Measurements from ENCODE around the gene ROBO4.

Gene ROBO4

DNA sequence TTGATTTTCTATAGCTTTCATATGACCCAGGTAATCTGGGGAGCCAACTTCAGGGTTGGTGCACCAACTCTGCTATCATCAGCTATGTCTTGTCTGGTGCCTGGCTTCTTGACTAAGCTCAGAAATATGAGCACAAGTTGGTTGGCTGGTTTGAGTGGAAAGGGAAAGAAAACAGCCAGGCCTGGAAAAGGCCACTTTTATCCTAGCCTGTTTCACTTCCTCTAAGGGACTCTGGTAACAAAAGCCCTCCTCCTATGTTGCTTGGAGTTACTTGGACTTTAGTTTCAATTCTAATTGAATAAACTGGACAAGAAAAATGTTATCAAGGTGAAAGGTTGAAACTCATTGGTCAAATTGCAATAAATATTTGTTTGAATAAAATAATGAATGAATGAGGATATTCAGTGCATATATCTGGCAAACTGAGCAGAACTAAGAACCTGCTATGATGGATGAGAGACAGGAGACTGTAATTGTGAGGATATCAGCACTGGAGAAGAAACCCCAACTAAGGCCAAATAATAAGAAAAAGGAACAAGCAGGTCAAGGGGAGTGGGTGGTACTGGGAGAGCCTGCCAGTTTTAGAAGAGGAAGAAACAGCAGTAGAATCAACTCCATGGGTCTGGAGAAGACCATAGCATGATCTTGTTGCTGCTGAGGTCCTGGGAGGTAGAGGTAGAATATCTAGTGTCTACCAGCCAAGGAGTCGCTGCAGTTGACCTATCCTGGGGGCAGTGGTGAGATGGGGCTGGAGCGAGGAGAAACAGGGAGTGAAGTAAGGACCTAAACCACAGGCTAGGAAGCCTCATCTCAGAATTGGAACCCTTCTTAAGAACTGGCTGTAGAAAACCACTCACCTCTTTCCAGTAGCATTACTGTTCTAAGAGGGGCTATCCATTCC, 8.2 kb downstream of the ROBO4 start:
- DNase-seq (ENCODE audit: low read depth), result no peak

DNA sequence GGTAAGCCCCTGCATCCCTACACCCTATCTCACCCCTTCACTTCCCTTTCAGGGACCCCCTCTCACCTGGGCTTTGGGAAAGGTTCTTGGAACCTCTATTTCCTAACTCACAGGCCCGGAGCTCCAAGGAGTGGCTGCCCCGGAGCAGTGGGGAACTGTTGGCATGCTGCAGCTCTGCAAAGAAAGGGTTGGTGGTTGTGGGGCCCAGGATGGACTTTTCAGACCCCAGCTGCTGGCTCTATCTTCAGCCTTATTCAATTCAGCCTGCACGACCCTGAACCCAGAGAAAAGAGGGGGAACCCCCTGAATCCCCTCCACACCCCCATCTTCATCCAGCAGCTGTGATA, 10.0 kb downstream of the ROBO4 start:
- no peak for DNase-seq (ENCODE audit: low read depth)

DNA sequence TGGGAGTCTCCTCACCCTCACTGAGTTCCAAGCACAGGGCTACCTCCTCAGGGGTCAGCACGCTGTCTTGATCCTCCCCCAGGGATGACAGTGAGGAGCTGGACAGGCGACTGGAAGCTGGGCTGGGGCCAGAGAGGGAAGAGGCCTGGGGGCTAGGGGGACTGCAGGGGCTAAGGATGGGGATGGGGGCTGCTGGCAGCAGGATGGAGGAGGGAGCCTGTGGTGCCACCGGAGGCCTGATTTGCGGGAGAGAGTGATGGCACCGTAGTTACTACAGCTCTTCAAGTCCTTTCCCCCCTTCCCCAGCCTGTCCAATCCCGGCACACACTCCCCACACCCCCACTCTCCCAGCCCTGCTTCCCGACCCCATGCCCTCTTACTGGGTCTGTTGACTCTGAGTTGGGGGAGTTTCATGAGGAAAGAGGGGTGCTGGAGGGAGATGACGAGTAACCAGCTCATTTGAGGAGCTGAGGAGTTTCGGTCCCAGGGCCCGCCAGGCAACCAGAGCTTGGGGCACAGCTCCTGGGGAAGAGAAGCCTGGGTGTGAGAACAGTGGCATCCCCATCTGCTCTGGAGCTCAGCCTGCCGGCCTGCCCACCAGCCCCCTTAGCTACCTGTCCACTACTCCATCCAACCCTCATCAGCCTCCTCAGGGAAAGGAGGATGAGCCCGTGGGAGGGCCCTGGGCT, 10.5 kb downstream of the ROBO4 start:
- no peak for DNase-seq (ENCODE audit: low read depth)

DNA sequence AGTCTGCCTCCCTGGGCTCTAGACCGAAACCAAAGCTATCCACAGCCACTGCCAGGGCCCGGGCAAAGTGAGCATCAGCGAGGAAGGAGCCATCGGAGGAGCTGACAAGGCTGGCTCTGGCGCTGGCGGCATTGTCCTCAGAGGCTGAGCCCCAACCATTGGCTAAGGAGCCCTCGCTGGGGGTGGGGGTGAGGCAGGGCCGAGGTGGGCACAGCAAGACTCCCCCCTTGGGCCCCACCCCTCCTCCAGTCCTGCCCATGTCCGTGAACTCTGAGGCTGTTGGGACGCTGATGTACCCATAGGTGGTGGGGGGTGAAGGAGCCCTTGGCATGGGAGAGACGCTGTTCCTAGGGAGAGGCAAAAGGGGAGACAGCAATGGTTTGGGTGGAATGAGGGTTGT, 11.2 kb downstream of the ROBO4 start:
- no peak for DNase-seq (ENCODE audit: low read depth)

DNA sequence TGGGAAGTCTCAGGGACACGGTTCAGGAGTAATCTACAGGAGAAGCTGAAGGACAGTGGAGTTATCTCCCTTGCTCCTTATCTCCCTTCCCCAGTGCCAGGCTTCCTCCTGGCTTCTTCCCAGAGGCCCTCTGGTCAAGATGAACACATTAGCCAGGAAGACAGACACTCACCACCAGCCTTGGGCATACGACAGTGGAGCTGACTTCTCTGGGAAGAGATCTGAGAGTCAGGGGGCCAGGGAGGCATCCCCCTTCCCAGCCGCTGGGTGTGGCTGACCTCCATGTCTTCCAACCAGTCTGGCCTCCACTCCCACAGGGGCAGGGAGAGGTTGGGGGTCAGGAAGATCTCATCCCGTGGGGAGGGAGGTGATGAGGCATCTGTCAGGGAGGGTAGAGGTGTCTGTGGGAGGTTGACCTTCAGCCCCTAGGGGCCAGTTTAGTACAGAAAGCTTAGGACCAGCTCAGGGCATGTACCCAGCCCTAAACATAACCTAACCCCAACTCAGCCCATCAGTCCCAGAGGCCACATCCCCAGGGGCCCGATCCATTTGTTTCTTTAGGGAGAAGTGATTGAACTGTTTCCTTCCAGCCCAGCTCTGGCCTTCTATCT, 12.7 kb downstream of the ROBO4 start:
- DNase-seq (ENCODE audit: low read depth), result no peak

DNA sequence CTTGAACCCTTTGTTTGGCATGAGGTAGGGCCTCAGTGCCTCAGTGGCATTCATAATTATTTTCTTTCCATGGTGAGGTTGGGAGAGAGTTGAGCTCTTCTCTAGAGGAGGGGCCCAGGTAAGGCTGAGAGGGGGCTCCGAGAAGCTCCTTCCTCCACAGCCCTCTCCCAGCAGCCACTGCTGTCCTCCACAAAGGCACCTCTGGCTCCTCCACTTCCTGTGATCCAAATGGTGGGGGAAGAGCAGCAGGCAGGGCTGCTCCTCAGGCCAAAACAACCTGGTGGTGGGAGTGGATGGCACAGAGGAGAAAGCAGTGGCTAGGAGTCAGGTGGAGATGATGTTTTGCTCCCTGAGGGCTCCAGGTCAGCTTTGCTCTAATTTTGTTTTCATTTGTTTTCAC, 13.3 kb downstream of the ROBO4 start:
- no peak for DNase-seq (ENCODE audit: low read depth)

DNA sequence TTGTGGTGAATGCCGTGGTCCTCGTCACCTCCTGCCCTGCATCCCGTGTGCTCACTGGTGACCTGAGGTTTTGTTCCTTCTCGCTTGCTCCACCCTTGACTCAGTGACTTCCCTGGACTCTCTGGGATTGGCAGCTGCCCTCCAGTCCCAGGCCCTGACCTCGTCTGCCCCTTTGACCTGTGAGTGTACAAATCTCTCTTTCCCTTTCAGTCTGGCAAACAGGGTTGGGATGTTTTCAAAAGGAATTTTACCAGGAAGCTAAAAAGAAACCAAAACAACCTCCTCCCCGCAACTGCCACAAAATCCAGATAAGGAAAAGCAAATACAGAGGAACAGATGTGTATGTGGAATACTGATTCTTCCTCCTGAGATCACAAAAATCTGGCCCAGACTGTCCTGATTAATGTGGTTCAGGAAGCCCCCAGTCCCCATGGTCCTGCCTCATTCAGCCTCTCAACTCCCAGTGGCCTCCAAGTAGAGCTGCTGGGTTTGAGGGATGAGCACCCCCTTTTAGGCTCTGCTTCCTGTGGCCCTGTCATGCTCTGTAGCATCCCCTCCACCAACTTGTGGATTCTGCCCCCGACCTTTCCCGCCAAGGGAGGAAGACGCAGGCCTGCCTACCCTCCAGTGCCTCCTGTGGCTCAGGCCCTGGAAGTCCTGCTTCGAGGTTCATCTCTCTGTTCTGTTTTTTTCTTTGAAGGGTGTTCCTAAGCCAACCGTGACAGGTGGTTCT, 15.2 kb downstream of the ROBO4 start:
- no peak for DNase-seq (ENCODE audit: low read depth)

DNA sequence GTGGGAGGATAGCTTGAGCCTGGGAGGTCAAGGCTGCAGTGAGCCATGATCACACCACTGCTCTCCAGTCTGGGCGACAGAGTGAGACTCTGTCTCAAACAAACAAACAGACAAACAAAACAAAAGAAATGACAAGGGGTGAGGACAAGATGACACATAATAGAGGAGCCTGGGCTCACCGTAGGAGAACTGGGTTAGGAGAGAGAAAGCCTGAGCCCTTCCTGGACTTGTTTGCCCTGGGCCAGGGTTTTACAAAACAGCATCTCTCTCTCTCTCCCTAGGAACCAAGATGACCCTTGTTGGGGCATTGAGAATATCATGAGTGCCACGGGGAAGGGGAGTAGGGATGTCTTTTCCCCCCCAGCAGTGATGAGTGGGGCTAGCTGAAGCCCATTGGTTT, 16.7 kb downstream of the ROBO4 start:
- no peak for DNase-seq (ENCODE audit: low read depth)

DNA sequence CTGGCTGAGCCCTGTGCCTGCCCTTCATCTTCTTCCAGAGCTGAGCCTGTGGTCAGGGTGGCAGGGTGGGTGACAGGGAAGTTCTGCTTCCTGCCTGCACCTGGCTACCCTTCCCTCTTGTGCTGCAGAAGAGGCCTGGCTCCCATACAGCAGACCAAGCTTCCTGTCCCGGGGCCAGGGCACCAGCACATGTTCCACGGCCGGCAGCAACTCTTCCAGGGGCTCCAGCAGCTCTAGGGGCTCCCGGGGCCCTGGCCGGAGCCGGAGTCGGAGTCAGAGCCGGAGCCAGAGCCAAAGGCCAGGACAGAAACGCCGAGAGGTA, 17.4 kb downstream of the ROBO4 start:
- no peak for DNase-seq (ENCODE audit: low read depth)

DNA sequence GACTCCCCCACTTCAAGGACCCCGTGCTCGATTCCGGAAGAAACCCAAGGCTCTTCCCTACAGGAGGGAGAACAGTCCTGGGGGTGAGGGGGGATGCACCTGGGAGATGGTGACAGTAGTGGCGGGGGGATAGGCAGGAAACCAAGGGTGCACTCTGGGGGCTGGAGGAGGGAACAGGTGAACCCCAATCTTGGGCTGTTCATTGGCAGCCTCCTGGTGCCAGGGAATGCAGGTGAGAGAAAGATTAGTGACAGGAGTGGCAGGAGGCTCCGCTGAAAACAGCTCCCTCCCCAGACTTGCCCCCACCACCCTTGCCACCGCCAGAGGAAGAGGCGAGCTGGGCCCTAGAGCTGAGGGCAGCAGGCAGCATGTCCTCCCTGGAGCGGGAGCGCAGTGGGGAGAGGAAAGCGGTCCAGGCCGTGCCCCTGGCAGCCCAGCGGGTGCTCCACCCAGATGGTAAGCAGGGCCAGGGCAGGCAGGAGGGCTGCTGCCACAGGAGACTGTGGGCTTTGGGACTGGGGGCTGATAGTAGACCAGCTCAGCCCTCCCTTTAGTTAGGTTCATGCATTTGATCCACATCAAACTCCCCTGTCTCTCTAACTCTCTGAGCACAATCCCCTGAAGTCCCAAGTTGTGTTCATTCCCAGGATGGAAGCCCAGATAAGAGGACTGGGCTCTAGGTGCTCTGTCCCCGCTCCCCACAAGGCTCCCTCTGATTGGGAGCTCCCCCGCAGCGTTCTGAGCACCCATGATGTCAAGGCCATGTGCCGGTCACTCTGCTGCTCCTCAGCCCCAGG, 18.0 kb downstream of the ROBO4 start:
- DNase-seq (ENCODE audit: low read depth), result no peak

DNA sequence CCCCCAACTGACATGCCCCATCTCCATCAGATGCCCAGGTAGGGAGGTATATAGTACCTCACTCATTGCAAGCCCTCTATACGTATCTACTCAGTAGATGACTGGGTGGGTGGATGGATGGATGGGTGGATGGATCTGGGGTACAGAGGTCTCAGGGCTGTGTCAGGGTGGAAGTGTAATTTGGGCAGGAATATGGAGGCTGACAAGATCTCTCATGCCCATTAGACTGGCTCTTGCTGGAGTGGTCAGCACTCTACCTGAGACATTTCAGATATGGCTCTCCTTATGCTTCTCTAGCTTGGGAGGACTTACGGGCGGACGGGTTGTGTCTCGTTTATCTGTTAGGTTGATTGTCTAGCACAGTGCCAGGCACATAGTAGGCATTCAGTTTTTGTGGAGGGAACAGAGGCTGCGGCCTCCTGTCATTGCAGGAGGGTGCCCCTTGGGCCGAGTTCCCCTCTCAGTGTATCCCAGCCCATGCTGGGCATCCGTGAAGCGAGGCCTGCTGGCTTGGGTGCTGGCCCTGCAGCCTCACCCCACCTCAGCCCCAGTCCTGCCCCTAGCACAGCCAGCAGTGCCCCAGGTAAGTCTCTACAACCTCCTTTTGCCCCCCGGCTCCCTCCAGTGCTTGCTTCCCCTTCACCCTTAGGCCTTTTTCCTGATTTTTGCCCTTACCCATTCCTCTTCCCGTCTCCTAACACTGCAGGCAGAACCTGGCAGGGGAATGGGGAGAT, 18.7 kb downstream of the ROBO4 start:
- DNase-seq (ENCODE audit: low read depth), result no peak

DNA sequence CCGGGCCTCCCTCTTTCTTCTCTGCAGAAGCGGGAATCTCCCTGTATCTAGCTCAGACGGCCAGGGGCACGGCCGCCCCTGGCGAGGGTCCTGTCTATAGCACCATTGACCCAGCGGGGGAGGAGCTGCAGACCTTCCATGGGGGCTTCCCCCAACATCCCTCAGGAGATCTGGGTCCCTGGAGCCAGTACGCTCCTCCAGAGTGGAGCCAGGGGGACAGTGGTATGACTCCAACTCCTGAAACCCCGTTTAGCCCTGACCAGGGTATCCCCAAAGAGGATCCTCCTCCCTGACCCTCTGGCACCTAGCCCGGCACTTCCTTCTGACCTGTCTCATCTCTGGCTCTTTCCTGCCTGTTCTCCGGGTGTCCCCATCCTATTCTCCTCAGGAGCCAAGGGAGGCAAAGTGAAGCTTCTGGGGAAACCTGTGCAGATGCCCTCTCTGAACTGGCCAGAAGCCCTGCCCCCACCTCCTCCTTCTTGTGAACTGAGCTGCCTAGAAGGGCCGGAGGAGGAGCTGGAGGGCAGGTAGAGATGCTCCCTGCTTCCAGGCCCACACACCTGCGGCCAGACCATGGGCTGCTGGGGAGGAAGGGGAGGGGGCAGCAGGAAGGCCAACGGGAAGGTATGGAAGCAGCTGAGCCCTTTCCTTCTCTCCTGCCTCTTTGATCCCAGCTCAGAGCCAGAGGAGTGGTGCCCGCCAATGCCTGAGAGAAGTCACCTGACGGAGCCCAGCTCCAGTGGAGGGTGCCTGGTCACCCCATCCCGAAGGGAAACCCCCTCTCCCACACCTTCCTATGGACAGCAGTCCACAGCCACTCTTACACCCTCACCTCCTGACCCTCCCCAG, 19.5 kb downstream of the ROBO4 start:
- DNase-seq (ENCODE audit: low read depth), result no peak

DNA sequence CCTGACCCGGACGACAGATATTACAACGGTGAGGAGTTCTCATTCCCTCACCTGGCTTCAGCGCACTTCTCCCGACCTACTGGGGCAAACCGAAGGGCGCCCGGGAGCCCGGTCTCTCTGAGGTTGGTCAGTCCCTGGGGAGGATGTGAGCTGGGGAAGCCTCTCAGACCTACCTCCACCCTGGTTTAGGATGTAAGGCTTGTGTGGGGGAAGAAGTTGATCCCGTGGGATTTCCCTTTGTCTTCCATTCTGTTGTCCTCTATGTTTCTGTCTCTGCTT, 20.1 kb downstream of the ROBO4 start:
- no peak for DNase-seq (ENCODE audit: low read depth)

DNA sequence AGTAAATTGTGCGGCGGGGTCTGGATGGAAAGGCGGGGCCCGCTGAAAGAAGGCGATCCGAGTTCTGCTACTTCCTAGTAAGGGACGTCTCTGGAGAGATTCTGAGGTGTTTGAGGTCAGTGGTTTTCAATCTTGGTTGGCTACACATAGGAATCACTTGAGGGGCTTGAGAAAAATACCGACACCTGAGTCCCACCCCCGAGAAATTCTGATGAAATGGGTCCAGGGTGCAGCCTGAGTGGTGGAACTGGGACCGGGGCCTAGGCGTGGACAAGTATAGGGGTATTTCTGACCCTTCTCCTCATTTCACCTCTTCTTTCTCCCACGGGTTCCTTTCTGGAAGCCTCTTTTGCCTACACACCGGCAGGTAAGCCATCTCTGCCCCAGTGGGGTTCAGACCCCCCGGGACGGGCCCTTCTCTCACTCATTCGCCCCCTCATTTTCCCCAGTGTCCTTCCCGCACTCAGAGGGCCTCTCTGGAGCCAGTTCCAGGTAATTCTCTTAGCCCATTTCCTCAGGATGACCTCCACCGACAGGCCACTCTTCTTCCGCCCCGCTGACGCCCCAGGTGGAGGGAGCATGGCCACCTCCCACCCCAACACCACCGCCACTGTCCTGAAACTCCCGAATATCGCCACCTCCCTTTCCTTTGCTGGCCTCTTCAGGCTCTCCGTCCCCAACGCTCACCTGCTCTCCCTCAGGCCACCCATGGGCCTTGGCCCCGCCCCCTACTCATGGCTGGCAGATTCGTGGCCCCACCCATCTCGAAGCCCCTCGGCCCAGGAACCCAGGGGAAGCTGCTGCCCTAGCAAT, 20.6 kb downstream of the ROBO4 start:
- DNase-seq (ENCODE audit: low read depth), result no peak

DNA sequence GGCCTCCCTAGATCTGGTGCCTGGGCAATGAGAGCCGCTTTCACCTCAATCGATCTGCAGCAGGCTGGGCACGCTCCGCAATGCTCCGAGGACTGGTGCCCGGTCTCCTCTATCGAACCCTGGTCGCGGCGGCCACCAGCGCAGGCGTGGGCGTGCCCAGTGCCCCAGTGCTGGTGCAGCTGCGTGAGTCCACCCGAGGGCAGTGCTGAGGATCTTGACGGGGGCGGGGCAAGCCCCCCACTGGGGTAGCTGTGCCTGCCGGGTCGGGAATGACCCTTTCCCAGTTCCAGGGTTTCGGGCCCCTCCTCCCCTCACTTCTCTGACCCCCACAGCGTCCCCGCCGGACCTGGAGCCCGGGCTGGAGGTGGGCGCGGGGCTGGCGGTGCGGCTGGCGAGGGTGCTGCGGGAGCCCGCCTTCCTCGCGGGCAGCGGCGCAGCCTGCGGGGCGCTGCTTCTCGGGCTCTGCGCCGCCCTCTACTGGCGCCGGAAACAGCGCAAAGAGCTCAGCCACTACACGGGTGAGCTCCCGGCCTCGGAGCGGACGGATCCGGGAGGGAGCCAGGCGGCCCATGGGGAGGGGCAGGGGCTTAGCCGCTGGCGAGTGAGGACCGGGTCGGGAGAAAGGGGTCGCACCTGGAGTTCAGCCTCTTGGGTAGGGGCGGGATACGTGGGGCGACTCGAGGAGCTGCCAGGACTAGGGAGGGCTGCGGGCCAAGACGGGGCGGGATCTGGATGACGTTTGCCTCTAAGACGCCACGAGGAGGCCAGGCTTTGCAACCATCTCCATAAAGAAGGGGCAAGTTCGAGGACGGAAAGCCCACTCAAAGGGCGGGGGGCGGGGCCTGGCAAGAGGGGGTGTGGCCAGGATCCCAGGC, 21.5 kb downstream of the ROBO4 start:
- DNase-seq (ENCODE audit: low read depth), result peak; percentile 49

DNA sequence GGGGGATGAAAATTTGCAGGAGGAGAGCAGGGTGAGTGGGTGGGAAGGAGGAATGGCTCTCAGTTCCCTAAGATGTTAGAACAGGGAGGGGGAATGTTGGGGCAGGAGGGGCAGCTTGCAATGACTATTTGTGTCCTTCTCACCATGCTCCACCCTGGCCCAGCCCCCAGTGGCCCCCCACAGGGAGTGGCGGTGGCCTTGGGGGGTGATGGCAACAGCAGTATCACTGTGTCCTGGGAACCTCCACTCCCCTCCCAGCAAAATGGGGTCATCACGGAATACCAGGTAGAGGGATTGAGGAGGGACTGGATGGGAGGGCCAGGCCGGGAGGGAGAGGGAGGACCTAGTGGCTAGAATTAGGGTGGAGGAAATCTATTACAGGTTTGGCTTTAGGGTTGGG, 22.3 kb downstream of the ROBO4 start:
- DNase-seq (ENCODE audit: low read depth), result no peak

DNA sequence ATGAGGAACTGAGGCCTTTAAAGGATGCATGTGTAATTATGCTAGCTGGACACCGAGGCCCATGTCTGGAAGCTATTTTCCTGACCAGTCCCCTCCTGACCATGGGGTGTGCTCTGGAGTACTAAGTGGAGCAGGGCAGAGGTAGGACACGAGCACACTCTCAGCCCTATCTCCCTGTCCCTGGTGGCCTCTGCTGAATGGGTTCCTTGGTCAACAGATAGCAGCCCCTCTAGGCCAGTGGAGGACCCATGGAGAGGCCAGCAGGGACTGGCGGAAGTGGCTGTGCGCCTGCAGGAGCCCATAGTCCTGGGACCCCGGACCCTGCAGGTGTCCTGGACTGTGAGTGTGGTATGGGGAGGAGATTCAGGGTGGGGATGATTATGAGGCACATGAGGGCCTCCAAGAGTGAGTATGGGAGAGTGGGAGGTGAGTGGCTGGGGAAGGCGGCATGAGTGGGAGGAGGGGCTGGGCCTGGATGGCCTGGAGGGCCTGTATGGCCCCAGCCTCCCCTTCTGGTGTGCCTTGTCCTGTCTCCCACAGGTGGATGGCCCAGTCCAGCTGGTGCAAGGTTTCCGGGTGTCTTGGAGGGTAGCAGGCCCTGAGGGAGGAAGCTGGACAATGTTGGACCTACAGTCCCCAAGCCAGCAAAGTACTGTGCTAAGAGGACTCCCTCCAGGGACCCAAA, 23.0 kb downstream of the ROBO4 start:
- no peak for DNase-seq (ENCODE audit: low read depth)

DNA sequence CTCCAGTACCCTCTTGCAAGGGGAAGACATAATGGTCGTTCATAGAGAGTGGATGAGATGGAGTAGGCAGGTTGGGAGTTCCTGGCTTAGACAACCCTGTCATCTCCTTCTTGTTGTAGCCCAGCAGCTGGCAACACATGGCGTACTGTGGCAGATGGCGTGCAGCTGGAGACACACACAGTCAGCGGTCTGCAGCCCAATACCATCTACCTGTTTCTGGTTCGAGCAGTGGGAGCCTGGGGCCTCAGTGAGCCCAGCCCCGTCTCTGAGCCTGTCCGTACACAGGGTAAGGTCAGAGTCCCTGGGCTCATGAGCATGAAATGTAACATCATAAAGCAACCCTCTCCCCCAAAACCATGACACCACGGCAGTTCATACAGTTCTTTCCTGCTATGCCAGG, 23.7 kb downstream of the ROBO4 start:
- no peak for DNase-seq (ENCODE audit: low read depth)
